GM19023 (cell line): Measurements from ENCODE around the gene MOB2.

ENCODE experiments used
- ATAC-seq: cut with Tn5 transposase; IDR thresholded peaks from one replicate; pipeline ENCODE4 v1.9.1; 2021; ENCODE audit warnings: mild to moderate bottlenecking, moderate library complexity; ENCODE audit not compliant: unreplicated experiment

Gene MOB2

DNA sequence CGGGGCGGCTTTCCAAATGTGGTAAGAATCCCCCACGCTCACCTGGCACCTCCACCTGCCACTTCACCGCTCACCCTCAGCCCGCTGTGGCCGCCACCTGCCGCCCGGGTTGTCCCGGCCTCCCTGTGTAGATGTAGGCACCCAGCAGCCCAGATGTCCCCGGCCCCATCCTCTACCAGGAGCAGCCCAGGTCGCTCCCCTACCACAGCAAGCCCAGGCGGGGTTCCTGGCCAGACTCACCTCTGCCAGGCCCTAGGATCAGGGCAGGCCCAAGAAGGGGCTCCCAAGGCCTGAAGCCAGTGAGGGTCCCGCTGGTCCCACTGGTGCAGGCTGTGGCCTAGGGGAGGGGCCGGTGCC, 27.4 kb downstream of the MOB2 start:
- ATAC-seq, result no peak

DNA sequence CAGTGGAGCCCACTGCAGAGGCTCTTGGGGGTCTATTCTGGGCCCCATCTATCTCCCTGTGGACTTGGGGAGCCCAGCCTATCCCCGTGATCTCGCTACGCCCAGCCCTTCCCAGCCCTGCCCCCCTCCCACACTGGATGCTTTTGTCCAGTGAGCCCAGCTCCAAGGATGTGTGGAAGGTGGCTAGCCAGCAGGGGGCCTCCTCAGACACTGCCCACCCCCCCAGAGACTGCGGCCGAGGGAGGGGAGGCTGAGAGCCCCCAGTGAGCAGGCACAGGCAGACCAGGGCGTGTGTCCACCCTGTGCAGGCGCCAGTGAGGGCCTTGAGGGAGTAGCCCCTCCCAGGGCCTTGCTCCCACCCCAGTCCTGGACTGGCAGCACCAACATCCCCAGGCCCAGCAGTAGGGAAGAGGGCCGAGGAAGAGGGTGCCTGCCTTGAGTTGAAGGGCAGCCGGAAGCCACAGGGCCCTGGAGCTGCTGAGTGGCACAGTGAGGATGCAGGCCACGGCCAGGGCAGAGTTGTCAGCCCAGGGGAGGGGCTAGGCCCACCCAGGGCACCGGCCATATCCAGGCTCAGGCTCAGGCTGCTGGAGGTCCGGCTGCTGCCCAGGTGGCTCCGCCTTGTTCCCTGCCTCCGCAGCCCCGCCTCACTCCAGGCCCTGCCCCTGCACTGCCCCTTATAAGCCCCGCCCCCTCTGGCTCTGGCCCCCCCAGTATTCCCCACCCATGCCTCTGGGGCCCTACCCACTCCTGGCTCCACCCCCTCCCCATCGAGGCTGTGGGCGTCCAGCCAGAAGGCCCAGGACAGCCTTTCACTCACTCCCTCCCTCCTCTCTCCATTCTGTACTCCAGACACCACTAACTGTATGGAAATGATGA, 28.0 kb downstream of the MOB2 start:
- ATAC-seq, result no peak

DNA sequence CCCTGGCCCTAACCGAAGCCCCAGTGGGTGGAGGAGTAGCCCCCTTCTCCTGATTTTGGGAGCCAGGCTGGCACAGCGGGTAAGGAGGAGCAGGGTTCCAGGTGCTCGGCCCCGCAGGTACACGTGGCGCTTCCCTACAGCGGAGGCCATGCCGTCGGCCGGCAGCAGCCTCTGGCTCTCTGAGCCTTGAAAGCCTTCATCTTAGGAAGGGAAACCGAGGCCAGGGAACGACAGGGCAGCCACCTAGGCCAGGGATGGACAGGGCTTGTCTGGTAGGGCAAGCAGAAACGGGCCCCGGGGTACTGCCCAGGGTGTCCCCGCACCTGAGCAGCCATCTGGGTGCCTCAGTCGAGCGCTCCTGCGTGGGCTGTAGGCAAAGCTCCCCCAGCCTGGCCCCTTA, 28.7 kb downstream of the MOB2 start:
- no peak for ATAC-seq

- ATAC-seq, result no peak
These were observed 29.3 kb downstream of the MOB2 start for GRCh38 chr11:1457326-1457680.

DNA sequence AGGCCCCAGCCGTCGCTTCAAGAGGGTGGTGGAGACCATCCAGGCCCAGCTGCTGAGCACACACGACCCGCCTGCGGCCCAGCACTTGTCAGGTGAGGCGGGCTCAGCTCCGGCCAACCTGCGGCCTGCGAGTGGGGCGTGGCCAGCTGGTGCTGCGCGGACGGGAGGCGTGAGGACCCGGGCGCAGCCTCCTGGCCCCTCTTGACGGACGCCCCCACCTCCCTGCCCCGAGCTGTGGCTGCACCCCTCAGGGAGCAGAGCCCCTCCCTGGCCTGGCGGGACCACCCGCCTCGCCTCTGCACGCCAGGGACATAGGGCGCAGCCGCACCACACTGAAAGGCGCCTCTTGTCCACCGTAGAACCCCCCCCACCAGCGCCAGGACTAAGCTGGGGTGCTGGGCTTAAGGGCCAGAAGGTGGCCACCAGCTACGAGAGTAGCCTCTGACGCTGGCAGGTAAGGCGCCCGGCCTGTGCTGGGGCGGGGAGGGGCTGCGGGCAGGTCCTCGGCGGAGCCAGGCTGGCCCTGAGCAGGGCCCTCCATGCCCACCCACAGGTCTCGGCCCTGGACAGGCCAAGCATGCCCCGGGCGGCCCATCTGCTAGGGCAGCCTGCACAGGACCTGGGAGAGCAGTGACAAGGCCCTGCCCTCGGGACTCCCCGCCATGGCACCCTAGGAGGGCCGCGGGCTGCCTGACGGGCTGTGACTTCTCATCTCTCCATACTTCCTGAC, 29.8 kb downstream of the MOB2 start:
- ATAC-seq, result no peak

- no peak for ATAC-seq
These were observed 30.4 kb downstream of the MOB2 start for GRCh38 chr11:1456176-1456575.

- no peak for ATAC-seq
These were observed 30.9 kb downstream of the MOB2 start for GRCh38 chr11:1455763-1456060.

GRCh38 chr11:1455032-1455762, 31.4 kb downstream of the MOB2 start:
- ATAC-seq, result no peak

DNA sequence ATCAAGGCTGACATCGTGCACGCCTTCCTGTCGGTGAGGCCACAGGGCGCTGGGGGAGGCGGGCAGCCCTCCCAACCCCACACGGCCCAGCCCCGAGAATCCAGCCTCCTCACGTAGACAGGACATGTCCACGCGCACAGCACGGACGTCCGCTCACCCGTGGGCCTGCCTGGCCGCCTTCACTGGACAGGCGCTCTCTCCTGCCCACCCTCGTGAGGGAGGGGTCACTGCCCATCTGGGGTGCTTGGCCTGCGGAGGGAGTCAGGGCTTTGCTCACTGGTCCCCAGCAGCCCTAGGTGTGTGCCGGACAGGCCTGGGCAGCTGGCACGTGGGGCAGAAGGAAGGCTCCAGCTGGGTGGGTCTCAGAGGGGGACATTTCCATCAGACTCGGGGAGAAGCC, 32.0 kb downstream of the MOB2 start:
- ATAC-seq, result no peak

GRCh38 chr11:1453611-1454034, 33.0 kb downstream of the MOB2 start:
- no peak for ATAC-seq

DNA sequence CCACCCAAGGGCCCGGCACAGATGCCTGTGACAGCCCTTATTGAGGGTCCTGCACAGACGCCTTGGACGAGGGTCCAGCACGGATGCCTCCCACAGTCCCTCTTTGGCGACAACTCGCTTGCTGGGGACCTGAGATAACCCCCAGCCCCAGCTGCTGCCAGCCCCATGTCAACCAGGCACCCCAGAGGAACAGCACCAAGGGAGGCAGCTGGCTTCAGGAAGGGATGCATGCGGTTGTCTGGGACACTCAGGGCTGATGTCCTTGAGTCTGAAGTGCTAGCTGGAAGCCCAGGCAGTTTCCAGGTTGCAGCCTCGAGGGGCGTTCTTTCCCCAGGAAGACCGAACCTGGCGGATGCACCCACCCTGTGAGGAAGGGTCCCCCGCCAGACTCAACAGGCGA, 33.8 kb downstream of the MOB2 start:
- no peak for ATAC-seq

DNA sequence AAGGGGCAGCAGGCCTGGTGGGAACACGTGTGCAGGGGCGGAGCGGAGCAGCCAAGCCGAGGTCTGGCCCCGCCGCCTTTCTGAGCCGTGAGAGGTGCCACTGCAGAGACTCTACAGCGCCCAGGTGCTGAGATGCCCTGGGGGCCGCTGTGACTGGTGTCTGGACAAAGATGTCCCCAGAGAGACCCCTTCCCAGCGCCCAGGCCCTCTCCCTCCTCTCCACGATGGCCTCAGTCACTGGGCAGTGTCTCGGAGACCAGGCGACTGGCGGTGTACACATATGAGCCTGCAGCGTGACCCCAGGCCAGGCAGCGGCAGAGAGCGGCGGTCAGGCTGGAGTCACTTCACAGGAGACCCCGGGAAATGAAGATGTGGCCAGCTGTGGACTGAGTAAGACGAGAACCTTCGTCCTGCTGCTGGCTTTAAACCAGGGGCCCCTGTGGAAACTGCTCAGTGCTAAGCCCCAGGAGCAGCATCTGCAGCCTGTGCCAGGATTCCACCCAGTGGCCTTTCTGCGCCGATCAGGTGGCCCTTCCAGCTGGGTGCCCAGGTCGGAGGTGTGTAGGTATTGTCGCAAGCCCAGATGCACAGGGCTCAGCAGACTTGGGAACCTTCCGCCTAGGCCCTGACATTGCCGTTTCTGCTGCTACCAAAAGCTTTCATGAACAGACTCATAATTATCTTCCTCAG, 34.7 kb downstream of the MOB2 start:
- no peak for ATAC-seq

DNA sequence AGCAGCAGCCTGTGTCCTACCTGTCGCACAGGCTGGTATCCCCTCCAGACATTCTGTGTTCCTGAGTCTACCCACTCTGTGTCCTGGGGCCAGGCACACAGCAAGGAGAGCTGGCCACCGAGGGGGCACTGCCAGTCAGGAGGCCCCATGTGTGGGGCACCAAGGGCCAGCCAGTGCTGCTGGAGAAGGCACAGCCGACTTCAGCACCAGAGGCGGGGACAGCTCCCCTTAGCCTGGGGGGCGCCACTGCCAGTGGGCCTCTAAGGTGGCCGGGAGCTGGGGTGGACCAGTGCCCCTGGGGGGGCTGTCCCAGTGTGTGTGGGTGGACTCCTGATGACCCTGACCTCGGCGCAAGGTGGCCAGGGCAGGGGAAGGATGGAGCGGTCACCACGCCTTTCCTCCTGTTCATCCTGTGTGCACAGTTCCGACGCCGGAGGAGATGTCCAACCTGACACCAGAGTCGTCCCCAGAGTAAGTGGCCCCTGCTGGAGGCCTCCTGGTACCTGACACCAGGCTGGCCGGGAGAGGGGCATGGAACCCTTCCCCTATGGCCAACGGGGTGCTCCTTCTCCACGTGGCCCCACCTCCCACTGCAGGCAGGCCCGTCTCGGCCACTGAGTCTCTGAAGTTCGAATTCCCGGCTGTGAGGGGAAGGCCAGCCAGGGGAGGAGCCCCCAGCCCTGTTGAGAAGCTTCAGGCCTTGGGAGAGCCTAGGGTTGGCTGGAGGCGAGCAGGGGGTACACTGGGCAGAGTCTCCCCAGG, 35.4 kb downstream of the MOB2 start:
- no peak for ATAC-seq

GRCh38 chr11:1450344-1450875, 36.2 kb downstream of the MOB2 start:
- no peak for ATAC-seq

- no peak for ATAC-seq
These were observed 36.9 kb downstream of the MOB2 start for GRCh38 chr11:1449490-1450243.

DNA sequence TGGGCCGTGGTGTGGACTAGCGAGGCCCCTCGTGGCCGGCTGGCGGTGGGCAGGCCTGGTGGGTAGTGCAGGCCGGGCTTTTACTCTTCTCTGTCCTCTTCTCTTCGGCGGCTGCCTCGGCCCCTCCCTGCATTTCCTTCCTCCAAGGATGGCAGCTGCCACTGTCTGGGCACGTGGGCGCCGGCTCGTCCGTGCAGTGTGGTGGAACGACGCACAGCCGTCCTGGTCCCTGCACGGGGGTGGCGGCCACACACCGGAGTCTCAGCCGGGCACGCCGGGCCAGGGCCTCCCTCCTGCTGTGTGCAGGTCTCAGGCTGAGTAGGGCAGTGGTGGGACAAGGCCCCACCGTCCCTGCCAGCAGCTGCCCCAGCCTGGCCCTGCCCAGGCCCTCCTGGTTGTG, 37.7 kb downstream of the MOB2 start:
- no peak for ATAC-seq

DNA sequence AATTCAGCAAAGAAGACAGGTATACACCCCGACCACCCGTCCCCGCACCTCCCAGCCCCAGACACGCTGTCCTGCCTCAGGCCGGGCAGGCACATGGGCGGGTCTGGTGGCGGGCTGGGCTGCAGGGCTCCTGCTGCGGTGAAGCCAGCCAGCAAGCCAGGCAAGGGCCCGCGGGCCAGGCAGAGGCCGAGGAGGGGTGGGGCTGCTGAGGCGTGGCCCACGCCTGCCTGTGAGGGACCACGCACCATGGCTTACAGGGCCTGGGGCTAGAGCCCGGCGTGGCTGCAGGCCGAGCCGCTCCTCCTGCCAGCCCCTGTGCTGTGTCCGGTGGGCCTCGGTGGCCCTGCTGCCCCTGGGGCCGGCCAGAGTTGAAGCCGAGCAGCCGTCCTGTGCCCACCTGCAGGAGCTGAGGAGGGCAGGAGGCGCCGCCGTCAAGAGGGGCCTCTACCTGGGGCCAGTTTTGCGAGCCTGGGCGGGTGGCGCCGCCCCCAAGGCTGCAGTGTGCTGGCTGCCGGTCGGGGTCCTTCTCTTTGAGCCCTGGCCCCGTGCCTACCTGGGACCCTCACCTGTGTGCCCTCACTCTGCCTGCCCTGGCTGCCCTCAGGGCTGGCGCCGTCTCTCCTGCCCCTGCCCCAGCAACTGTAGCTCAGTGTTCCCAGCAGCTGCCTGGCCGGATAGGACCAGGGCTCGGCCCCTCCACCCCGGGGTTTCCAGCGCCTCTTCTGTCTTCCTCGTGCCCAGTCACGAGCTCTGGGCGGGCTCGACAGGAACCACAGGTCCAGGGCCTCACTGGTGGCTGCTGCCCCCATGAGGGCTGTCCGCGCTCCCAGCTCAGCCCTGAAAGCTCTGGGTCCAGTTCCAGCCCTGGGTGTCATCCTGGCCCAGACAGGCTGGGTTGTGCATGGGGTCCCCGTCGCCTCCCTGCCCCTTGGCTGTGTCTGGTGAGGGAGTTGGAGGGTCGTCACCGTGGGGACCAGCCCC, 38.4 kb downstream of the MOB2 start:
- ATAC-seq, result no peak

- no peak for ATAC-seq
These were observed 40.0 kb downstream of the MOB2 start for GRCh38 chr11:1446623-1447022.
